KG1 (cell line): ENCODE data around the gene CREB3L4.
A peak's percentile ranks its signal among the peaks of the same experiment; 100 is the strongest.

Source experiments
- DNase-seq: peaks from one replicate; lab custom pipeline; 2025; lab: John Stamatoyannopoulos, UW

Gene CREB3L4

DNA sequence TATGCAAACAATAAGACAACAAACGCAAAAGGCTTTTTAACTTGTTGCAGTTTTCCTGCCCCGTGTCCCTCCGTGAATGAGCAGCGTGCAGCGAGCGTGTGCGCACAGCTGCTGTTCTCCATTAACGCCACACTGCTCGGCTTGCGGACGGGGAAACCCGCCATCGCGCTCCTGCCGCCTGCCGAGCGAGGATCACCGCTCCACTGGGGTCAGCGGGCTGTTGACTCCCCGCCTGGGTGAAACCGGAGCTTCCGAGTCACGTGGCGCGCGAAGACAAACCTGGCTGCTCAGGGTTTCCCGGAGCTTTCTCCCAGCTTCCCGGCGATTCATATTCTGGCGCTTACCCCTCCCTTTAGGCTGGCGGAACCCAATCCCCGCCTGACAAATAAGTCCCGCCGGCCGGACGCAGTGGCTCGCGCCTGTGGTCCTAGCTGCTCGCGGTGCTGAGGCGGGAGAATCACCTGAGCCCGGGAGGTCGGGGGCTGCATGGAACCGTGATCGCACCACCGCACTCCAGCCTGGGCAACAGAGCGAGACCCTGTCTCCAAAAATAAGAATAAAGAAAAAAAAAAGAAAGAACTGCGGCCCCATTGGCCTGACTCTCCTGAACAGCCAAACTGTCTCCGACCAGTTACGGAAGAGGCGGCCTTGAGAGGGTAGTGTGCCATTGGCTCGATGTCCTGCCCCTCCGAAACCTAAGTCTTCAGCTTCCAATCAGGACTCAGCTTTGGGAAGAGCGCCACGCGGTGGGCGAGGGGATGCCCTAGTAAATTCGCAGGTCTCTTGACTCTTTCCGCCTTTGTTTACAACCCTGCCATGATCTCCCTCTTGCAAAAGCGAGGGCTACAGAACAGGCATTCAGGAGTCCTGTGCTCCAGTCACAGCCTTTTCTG, at the start of gene CREB3L4:
TSS of gene CREB3L4 (plus strand) at position 796 of the 893 bp plus-strand sequence. CDS start 624 bp downstream, outside the sequence.
- peak; percentile 92 for DNase-seq

DNA sequence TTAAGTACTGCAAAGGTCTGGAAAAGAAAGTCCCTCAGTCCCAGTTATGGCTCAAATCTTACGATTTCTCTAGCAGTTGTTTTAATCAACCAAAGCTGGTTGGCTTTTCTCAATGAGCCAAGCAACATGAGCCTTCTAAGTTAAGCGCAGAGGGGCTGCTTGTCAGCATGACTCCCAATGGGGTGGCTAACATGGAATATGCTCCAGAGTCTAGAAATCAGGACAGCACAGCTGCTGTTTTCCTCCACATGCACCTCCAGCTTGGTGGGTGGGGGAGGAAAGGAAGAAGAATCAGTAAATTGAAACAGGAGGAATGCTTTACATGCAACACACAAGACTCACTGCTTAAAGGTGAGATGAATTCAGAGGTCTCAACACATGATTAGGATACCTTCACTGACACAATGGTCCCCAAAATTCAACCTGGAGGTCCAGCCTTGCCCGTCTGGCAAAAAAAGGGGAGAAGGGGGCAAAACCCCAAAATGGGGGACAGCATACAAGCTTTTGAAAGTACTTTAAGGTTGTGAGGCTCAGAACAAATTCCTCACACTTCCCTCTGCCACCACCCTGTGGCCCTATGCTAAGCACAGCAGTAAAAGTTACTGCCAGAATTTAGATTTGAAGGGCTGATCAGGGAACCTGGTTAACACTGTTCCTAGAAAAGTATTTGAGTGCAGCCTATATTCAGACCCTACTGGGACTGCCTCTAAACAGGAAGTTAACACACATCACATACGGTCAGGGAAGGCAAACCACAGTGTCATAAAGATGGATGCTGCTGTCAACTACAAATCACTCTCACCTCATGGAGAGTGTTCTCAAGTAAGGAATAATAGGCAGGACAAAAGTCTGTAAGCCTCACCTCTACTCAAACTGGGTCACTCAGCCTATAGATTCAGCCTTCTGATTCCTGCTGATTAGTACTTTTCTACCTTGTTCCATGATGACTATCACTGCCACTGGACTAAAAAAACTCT, 47.5 kb upstream of the CREB3L4 start:
- peak; percentile 54 for DNase-seq

- DNase-seq, result no peak
These were observed 46.5 kb upstream of the CREB3L4 start for GRCh38 chr1:153921080-153921802.

DNA sequence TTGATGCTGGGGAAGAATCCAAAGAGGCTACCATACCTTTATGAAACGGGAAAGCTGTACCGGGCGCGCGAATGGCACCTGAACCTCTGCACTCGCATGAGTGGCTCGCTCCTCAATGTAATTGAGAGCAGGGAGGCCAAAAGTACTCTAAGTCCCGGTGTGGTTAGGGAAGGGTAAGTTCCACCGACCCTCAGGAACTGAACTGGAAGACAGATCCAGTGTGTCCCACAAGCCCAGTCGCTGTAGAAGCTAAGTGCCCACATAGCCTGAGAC, 46.0 kb upstream of the CREB3L4 start:
- DNase-seq, result no peak

GRCh38 chr1:153922076-153922971, 45.4 kb upstream of the CREB3L4 start:
- peak; percentile 67 for DNase-seq

DNA sequence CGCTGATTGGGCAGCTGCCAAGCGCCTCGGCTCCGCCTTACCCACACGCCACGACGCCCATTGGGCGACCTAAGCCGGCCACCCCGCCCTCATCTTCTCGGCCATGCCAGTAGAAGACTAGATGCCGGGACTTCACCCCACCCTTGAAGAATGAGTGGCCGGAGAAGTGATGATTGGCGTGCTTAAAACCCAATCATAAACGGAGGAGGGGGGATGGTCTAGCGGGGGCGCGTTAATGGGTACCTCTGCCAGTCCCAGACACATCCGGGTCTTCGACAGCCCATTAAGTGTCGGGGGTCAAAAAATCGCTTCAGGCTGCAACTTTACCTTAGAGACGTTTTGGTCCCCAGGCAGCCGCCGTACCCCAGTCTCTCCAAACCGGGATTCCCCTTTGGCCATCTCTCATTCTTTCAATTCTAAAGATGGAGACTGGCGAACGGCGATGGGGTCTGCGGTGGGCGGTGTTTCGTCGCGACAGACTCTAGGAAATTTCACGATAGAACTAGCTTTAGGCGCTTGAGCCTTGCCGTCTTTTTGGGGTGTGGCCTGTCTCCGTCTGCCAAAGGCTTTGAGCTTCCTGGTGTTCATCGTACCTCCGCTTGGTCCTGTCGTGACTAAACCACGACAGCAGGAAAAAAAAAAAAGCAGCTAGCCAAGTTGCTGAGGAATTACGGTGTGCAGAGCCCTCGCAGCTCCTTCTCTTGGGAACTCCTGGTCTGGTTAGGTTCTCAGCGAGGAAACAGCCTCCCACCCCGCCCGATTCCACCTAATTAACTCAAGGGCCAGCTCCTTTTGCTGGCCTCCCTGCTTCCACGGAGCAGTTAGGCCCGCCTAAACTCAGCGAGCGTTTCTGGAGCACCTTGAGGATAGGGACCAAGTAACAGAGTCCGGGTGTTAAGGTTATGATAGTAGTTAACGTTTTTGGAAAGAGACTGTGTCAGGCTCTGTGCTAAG, 44.5 kb upstream of the CREB3L4 start, which contains the start of gene GATAD2B:
TSS of gene GATAD2B (minus strand) at position 1 of the 954 bp plus-strand sequence. CDS start 94,625 bp downstream, outside the sequence.
- DNase-seq, result peak; percentile 99

DNA sequence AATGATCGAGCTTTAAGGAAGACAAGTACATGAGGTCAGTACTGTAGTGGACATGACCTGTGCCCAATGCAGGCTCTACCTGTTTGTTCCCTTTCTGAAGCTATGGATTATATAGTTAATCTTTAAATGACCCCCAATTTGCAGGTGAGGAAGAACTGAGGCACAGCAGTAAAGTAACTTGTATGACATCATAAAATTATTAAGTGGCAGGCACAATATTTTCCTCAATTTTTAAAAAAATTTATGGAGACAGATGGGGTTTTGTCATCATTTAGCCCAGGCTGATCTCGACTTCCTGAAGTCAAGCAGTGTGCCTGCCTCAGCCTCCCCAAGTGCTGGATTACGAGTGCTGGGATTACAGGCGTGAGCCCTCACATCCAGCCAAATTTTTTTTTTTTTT, 41.3 kb upstream of the CREB3L4 start:
- no peak for DNase-seq

GRCh38 chr1:153928245-153928644, 39.5 kb upstream of the CREB3L4 start:
- DNase-seq, result no peak

DNA sequence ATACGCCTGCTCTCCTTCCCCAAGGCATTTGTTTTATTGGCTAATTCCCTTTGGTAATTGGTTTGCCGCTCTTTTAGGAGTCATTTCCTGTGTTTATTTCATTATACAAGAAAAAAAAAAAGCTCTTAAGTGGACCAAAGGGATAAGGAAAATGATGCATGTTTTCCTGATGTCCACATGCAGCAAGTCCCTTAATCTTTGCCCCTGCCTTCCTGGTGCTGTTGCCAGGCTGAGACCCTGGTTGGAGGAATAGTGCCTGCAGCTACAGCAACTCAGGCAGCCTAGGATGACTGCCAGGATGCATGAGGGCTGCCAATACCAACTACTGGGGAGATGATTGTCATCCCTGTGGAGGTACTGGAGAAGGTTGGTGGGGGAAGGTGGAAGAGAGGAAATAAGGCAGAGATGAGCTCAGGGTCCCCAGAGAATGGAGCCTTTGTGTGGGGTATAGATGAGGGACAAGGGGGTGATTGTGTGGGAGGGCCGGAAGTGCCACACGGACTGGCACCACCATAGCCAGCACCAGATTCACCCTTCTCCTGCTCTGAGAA, 38.8 kb upstream of the CREB3L4 start:
- no peak for DNase-seq

- DNase-seq, result no peak
These were observed 38.3 kb upstream of the CREB3L4 start for GRCh38 chr1:153929426-153929825.

DNA sequence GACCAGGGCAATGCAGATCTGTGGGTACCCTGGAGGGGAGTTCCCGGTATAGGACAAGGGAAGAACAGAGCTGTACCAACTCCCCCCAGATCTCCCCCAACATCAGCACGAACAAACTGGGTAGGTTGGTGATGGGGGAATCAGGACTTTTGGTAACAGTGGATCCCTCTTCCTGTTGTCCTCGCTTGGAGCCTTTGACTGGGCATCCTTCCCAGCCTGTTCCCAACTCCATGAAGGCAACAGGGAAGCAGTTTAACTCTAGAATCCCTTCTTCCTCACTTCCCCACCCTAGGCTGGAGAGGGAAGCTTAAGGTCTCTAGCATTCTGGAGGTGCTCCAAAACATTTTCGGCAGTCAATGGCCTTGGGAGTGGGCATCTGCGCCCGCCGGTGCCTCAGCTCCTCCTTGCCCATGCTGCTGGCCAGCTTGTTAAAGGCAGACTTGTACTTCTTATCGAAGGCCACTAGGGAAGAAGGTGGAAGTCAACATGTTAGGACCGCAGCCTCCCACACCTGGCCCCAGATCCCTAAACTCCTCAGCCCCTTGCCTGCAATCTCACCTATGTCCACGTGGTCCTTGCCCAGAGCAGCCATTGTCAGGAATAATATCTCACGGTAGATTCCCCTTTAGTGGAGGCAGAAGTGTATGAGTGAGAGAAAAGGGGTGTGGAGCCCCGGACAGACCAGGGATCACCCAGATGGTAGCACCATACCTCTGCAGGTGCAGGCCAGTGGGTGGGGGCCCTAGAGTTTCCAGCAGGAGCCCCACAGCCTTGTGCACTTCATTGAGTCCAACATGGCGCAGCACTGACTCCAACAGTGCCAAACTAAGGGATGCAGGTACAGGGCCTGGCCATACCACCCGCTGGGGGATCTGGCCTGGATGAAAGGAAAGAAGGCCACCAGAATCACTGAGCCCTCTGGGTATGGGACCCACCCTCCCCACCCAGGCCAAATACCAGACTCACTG, 37.4 kb upstream of the CREB3L4 start:
- DNase-seq, result no peak

- DNase-seq, result no peak
These were observed 35.3 kb upstream of the CREB3L4 start for GRCh38 chr1:153932156-153933131.

GRCh38 chr1:153933430-153933829, 34.3 kb upstream of the CREB3L4 start:
- no peak for DNase-seq

DNA sequence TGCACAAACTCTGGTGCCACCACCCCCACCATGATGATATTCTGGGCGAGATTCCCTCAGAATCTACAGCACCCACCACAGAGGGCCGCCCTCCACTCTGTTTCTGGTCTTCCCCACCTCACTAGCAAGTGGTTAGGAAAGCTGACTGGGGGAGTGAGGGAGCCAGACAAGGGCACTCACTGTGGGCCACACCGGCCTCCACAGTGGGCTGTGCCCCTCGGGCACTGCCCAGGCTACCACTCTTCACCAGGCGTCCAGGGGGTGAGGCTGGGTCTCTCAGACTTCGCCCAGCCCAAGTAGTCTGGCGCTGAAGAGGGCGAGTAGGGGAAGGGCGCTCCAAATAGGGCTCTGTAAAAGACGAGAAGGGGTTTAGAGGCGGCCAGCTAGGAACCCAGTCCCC, 33.7 kb upstream of the CREB3L4 start:
- DNase-seq, result no peak

- no peak for DNase-seq
These were observed 33.0 kb upstream of the CREB3L4 start for GRCh38 chr1:153934746-153935145.

GRCh38 chr1:153936011-153936802, 31.5 kb upstream of the CREB3L4 start:
- no peak for DNase-seq
